ENCODE data around the gene CACHD1.

Gene CACHD1

GRCh38 chr1:64474133-64474532, 4.2 kb downstream of the CACHD1 start:
- DNase-seq: no peak

DNA sequence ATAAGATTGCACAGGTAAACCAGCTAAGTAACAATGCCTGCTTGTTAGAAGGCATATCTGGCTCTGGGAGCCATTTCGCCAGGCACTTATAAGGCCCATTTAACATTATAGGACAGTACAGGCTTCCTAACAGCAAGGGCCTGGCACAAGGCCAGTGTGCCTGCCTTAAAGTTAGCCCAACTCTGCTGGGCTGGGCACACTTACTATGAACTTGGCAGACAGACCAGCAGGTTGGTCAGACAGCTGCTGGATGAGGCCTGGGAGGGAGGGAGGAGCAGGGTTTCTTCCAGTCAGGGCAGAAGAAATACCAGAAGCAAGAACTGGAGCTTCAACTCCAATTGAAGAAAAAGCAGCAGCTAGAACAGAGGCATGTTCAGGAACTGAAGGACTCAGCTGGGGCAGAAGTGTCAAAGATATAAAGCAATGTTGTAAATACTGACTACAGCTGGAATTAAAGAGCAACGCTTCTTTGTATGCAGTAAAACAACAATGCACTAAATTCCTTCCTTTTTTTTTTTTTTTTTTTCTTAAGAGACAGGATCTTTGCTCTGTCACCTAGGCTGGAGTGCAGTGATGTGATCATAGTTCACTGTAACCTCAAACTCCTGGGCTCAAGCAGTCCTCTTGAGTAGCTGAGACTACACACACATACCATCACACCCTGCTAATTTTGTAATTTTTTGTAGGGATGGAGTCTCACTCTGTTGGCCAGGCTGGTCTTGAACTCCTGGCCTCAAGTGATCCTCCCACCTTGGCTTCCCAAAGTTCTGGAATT, 4.9 kb downstream of the CACHD1 start:
- no peak for DNase-seq

- no peak for DNase-seq
Measured at GRCh38 chr1:64476251-64476952, 6.5 kb downstream of the CACHD1 start.

DNA sequence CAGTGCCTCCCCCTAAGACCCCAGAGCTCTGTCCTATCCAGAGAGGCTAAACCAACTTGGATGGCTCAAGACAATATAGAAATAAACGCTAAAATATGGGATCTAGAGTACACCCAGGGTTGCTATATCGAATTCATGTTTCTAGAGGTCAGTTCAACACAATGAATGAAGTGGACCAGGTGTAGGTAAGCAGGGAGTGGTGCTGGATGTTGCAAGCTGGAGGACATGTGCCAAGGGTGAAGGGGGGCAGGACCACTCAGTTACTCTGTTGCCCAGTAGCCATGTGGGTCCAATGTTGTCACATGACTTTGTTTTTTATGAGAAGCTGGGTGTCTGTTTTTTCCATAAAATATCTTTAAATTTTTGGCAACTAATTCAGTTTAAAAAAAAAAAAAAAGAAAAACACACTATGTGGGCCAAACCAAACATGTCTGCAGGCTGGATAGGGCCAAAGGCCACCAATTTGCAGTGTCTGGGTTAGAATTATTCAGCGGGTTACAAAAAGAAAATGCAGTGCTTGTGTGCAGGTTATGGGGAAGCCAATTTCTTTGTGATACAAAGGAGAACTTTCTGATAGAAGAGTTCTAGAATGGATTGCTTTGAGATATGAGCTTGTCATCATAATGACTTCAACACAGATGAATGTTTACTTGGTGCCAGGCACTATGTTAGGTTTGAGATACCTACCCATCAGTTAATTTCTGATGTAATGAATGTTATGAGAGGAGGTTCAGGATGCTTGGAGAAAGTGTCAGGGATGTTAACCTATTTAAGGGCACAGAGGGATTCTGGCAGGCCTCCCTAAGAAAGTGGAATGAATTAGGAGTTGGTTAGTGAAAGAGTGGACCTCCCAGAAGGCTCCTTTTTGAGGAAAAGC, 8.9 kb downstream of the CACHD1 start:
- no peak for DNase-seq

GRCh38 chr1:64479874-64480273, 9.9 kb downstream of the CACHD1 start:
- no peak for DNase-seq

DNA sequence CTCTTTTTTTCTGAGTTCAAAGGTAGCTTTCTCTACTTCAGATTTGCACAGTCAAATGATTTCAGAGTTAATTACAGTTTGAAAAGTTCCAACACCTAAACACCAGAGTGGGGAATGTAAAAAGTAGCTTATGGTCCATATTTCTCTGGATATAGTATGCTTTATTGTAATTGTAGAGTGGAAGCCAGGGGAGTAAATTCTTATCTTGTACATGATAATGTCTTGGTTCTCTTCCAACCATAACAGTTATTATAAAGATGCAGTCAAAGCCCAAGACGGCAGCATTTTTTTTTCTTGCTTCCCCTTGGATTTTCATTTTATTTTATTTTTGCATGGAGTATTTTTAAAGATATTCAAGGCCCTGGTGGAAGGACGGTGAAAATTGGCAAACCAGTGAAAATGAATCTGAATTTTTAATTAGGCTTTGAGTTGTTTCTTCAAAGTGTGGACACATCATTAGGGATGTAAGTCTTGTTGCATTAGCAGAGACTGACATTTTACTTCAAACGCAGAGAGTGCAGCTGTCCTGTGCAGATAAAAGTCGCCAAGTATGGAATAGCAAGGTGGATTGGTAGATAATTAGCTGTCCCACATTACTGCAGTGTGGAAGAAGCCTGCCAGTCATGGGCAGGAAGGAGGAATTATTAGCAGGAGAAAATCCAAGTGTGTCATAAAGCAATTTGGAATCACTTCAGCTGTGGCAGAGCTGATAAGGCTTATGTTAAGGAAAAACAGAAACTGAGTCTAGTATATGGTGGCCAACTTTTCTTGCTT, 11.3 kb downstream of the CACHD1 start:
- DNase-seq: no peak

DNA sequence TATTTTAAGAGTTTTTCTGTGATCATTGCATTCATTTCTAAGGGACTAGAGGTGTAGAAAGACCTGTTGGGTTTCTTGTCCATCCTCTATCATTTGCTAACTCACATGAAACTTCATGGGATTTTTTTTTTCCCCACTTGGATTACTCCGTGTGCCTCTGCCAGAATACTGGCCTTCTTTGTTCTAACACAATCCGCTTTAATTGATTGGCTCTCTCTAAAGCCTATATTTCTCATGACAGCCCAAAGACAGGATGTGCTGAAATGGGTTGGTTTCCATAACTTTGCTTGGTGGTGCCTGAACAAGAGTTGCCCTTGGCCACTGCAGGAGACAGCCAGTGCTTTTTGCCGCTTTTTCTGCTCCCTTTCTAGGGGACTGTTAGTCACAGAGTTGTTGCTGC, 12.2 kb downstream of the CACHD1 start:
- no peak for DNase-seq

DNA sequence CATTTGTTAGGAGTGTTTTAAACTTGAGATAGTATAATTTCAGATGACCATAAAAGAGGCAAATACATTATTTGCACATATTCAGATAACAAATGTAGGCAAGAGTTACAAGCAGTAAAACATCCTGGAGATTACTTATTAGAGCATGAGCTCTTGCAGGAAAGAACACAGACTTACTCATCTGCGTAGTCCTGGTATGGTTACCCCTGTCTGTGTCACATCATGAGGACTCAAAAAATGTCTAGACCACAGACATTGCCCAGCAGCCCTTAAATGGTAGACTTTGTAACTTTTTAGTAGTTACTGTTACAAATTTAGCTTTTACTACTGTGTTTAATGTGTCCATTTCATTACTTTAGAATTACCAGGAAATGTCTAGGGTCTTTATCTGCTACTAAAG, 12.8 kb downstream of the CACHD1 start:
- DNase-seq: no peak

DNA sequence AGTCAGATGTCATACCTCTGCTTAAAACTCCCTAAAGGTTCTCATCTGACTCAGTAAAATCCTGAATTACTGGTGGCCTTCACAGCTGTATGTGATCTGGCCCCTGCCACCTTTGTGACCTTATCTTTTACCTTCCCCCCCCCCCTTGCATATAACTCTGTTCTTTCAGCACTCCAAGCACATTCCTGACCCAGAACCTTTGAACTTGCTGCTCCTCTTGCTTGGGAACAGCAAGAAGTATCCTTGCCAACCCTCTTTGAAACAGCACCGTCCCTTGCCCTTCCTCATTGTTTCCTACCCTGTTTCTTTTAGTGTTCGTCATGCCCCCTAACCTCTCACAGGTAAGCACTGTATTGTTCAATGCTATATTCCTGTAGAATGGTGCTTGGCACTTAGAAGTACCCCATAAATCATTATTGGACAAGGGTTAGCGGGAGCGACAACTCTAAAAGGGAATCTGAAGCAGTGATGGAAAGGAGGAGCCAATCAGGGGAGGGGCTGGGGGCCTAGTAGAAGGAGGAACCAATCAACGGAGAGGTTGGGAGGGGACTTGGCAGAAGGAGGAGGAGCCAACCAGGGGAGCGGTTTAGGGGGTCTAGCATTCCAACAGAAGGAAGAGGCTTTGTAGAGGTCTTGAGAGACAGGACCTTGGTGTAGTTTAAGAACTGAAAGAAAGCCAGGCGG, 13.9 kb downstream of the CACHD1 start:
- no peak for DNase-seq

DNA sequence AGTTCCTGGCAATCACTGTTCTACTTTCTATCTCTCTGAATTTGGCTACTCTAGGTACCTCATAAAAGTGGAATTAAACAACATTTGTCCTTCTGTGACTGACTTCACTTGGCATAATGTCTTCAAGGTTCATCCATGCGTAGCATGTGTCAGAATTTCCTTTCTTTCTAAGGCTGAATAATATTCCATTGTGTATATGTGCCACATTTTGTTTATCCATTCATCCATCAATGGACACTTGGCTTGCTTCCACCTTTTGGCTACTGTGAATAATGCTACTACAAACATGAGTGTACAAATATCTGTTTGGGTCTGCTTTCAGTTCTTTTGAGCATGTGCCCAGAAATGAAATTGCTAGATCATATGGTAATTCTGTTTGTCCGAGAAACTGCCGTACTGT, 14.7 kb downstream of the CACHD1 start:
- DNase-seq: no peak

GRCh38 chr1:64486193-64486592, 16.3 kb downstream of the CACHD1 start:
- DNase-seq: no peak

GRCh38 chr1:64487061-64487460, 17.1 kb downstream of the CACHD1 start:
- no peak for DNase-seq

DNA sequence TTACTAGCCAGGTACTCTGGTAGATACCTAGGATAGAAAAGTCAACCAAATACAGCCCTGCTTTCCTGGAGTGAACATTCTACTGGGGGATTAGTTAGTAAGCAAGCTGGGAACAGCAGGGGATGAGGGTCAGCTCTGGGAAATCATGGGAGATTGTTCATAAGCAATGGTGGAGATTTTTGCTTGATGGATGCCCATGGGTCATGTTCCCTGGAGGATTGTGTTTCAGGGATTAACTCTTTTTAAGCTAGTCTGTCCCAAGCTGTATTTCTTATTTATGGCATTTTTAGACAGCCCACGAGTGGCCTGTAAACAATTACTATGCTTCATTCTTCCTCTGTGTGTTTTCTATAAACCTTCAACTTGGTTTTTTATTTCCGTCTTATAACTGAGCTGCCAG, 18.9 kb downstream of the CACHD1 start:
- no peak for DNase-seq

GRCh38 chr1:64489707-64490106, 19.8 kb downstream of the CACHD1 start:
- DNase-seq: no peak

DNA sequence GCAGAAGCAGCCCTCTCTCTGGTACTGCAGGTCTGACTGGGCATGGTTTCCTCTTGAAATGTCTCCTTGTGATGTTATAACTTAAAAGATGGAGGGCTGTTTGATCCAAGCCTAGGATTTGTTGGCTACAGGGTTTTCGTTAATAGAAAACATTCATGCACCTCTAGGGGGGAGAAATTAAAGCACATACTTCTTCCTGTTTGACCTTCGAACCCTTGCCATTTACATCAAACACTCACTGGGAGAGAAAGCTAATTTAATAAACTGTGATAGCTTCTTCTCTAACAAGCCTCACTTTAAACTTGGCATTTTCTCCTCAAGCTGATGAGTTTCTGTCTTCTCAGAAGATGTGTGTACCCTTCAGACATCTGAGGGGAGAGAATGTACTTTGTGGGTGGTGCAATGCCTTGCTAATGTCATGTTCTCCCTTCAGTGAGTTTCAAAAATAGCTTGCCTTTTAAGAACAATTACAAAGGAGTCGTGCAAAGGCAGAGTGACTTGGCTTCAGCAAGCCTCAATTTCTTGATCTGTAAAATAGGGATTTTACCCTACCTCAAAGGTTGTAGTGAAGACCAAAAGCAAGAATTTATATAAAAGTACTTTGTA, 20.4 kb downstream of the CACHD1 start:
- no peak for DNase-seq

DNA sequence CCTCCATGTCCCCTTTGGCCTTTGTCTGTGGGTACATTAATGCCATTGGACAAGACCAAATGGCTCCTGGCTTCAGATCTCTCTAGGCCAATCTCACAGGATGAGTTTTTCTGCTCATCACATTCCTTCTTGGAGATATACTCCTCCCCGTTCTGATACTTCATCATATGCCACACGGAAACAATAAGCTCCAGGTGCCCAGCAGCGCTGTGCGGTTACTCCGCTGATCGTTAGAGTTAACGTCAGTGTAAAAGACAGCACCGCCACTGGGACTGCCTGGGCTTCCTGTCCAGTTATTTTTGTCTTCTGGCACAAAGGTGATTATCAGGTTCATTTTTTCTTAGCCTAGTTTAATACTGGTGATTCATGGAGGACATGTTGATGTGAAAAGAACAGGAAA, 22.5 kb downstream of the CACHD1 start:
- no peak for DNase-seq

DNA sequence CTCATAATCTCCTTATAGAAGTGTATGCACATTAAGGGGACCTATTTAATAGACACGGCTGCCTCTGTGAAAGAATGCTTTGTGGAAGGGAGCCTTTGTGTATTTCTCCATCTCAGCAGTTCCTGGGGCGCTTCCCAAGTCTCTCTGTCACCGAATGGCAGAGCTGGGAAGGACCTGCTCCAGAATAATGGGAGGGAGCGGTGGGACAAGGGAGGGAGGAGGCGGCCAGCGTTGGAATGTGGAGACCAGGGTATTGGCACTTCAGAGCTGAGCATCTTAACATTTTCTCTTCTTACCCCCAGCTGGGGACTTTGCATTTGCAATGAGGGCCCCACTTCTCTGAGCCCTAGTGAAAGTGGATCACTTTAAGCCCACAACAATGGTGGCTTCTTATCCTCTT, 23.9 kb downstream of the CACHD1 start:
- DNase-seq: no peak

DNA sequence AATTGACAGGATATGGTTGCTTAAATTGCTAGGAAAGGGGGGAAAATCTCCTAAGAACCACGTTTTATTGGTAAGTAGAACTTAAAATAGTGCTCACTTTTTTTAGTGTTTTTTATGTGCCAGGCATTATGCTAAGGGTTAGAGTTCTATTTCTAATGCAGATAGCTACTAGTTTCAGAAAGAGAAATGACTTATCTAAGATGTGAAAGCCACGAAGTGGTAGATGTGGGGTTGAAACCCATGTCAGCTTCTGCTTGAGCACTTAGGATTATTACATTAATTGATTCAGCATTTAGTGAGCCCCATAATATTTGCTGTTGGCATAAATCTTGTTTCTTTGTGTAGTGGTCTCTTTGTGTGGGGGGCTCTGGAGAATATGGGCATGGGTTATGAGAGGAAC, 24.7 kb downstream of the CACHD1 start:
- no peak for DNase-seq

GRCh38 chr1:64495878-64496277, 25.9 kb downstream of the CACHD1 start:
- DNase-seq: no peak

DNA sequence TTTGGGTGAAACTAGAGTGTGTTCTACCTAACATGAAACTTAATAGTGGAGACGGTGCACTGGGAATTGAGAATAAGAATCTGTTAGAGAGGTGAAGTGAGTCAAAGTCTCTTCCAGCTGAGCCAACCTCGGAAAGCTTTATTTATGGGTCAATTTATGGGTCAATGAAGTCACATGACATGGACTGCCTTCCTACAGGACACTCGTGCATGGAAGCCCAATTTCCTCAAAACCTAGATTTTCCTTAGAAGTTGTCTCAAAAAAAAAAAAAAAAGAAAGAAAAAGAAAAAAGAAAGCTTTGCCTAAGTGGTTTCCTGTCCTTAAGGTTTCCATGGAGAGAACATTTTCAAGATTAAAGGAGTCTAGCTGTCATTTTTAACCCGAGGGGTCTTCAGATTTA, 26.7 kb downstream of the CACHD1 start:
- DNase-seq: no peak

- DNase-seq: no peak
Measured at GRCh38 chr1:64497088-64497883, 27.4 kb downstream of the CACHD1 start.

Data from right forelimb (tissue), 1 donor.